ENCODE measurements around the gene NBR1.

NBR1 gene

GRCh38 chr17:43170140-43170765 is 761 bp upstream of the NBR1 start:
- Histone ChIP-seq H3K27me3 (ENCODE audit: control insufficient read depth in 1 of 2, insufficient read depth in 1 of 2, low read length in 2 of 2) (no peaks in the 10 kb centered on the region), H3K14ac (ENCODE audit: low read length in 2 of 2) (no peak overlapping the region), H2BK120ac (ENCODE audit: low read depth, low read length) (no peak overlapping the region), H4K8ac (ENCODE audit: low read length) (peak overlapping the region; percentile 83), H3K18ac (ENCODE audit: low read depth in 1 of 2, low read length in 2 of 2) (peak overlapping the region; percentile 76 to 92), H3K4ac (ENCODE audit: low read depth in 1 of 2, low read length in 2 of 2) (peak overlapping the region; percentile 27 to 99), H3K4me1 (ENCODE audit: control insufficient read depth, insufficient read depth, low read depth, low read length) (peaks cover 11% of the 10 kb centered on the region), H3K36me3 (ENCODE audit: control insufficient read depth in 1 of 2, insufficient read depth in 2 of 2, low read depth in 1 of 2, low read length in 2 of 2) (peaks cover 4% of the 10 kb centered on the region in 2 experiments), H3K79me1 (replicated peaks; ENCODE audit: low read length, poor library complexity, severe bottlenecking) (peaks cover 11% of the 10 kb centered on the region), H2AK5ac (ENCODE audit: low read length, severe bottlenecking) (no peak overlapping the region), H3K4me2 (ENCODE audit: low read length, poor library complexity, severe bottlenecking) (peak overlapping the region; percentile 98), H2AFZ (ENCODE audit: low read depth, low read length) (peak overlapping the region; percentile 97), H3K9me3 (ENCODE audit: control insufficient read depth, low read length) (no peaks in the 10 kb centered on the region), H2BK12ac (ENCODE audit: low read length in 2 of 2) (peak overlapping the region in 1 of 2 experiments; percentile 6), H3K23ac (ENCODE audit: low read length in 2 of 2) (no peak overlapping the region), H2BK15ac (ENCODE audit: low read depth, poor library complexity, severe bottlenecking) (no peak overlapping the region), H3K9ac (ENCODE audit: low read length) (peak overlapping the region; percentile 99), H3K27ac (ENCODE audit: low read length, poor library complexity, severe bottlenecking) (peak overlapping the region; percentile 96), H4K91ac (ENCODE audit: low read length) (no peak overlapping the region), H3K4me3 (ENCODE audit: insufficient read depth in 1 of 2, low read depth in 1 of 2, low read length in 2 of 2) (peak overlapping the region; percentile 88 to 92), H2BK5ac (ENCODE audit: low read depth, low read length, poor library complexity, severe bottlenecking) (no peak overlapping the region)
- WGBS = under 1% methylated on average over 26 of the region's 27 CpGs
- DNase-seq = peak; percentile 99

- WGBS = 44% methylated on average over 12 of the region's 12 CpGs
- Histone ChIP-seq H2BK12ac (ENCODE audit: low read length in 2 of 2) (peak overlapping the region; percentile 50 to 72), H2AFZ (ENCODE audit: low read depth, low read length) (no peak overlapping the region)
Measured at GRCh38 chr17:43171586-43172487, 823 bp downstream of the NBR1 start.

GRCh38 chr17:43175213-43176118 is 4.5 kb downstream of the NBR1 start:
- no peak overlapping the region for H2BK5ac ChIP-seq (ENCODE audit: low read depth, low read length, poor library complexity, severe bottlenecking)
- H3K4me2 ChIP-seq (ENCODE audit: low read length, poor library complexity, severe bottlenecking) = no peak overlapping the region
- H3K9ac ChIP-seq (ENCODE audit: low read length) = peak overlapping the region; percentile 59
- H4K8ac ChIP-seq (ENCODE audit: low read length) = no peak overlapping the region
- H3K14ac ChIP-seq (ENCODE audit: low read length in 2 of 2) = no peak overlapping the region
- peaks cover 11 to 56% of the 10 kb centered on the region in 2 experiments for H3K36me3 ChIP-seq (ENCODE audit: control insufficient read depth in 1 of 2, insufficient read depth in 2 of 2, low read depth in 1 of 2, low read length in 2 of 2)
- H3K27ac ChIP-seq (ENCODE audit: low read length, poor library complexity, severe bottlenecking) = no peak overlapping the region
- no peaks in the 10 kb centered on the region for H3K27me3 ChIP-seq (ENCODE audit: control insufficient read depth in 1 of 2, insufficient read depth in 1 of 2, low read length in 2 of 2)
- peaks cover 9% of the 10 kb centered on the region for H3K79me1 ChIP-seq (replicated peaks; ENCODE audit: low read length, poor library complexity, severe bottlenecking)
- no peak overlapping the region for H2BK120ac ChIP-seq (ENCODE audit: low read depth, low read length)
- no peak overlapping the region for H2BK12ac ChIP-seq (ENCODE audit: low read length in 2 of 2)
- H3K4ac ChIP-seq (ENCODE audit: low read depth in 1 of 2, low read length in 2 of 2) = no peak overlapping the region
- H3K9me3 ChIP-seq (ENCODE audit: control insufficient read depth, low read length) = no peaks in the 10 kb centered on the region
- DNase-seq = peak; percentile 21
- H2BK15ac ChIP-seq (ENCODE audit: low read depth, poor library complexity, severe bottlenecking) = no peak overlapping the region
- peaks cover 4% of the 10 kb centered on the region for H3K4me1 ChIP-seq (ENCODE audit: control insufficient read depth, insufficient read depth, low read depth, low read length)
- no peak overlapping the region for H3K4me3 ChIP-seq (ENCODE audit: insufficient read depth in 1 of 2, low read depth in 1 of 2, low read length in 2 of 2)
- no peak overlapping the region for H4K91ac ChIP-seq (ENCODE audit: low read length)
- H3K23ac ChIP-seq (ENCODE audit: low read length in 2 of 2) = no peak overlapping the region
- no peak overlapping the region for H3K18ac ChIP-seq (ENCODE audit: low read depth in 1 of 2, low read length in 2 of 2)
- no peak overlapping the region for H2AFZ ChIP-seq (ENCODE audit: low read depth, low read length)
- no peak overlapping the region for H2AK5ac ChIP-seq (ENCODE audit: low read length, severe bottlenecking)
- WGBS = 90% methylated on average over 3 of the region's 4 CpGs

More at GRCh38 chr17:43171586-43172487, 823 bp downstream of the NBR1 start:
- Histone ChIP-seq H3K4me2 (ENCODE audit: low read length, poor library complexity, severe bottlenecking) (peak overlapping the region; percentile 82), H4K91ac (ENCODE audit: low read length) (peak overlapping the region; percentile 31), H3K18ac (ENCODE audit: low read depth in 1 of 2, low read length in 2 of 2) (peak overlapping the region; percentile 66 to 72), H3K4ac (ENCODE audit: low read depth in 1 of 2, low read length in 2 of 2) (peak overlapping the region; percentile 89 to 92), H3K9ac (ENCODE audit: low read length) (peak overlapping the region; percentile 99), H3K27ac (ENCODE audit: low read length, poor library complexity, severe bottlenecking) (peak overlapping the region; percentile 95), H3K4me3 (ENCODE audit: insufficient read depth in 1 of 2, low read depth in 1 of 2, low read length in 2 of 2) (peak overlapping the region; percentile 62 to 88), H3K36me3 (ENCODE audit: control insufficient read depth in 1 of 2, insufficient read depth in 2 of 2, low read depth in 1 of 2, low read length in 2 of 2) (peaks cover 4 to 20% of the 10 kb centered on the region in 2 experiments), H3K4me1 (ENCODE audit: control insufficient read depth, insufficient read depth, low read depth, low read length) (peaks cover 11% of the 10 kb centered on the region), H3K23ac (ENCODE audit: low read length in 2 of 2) (no peak overlapping the region), H2BK15ac (ENCODE audit: low read depth, poor library complexity, severe bottlenecking) (peak overlapping the region; percentile 60), H3K14ac (ENCODE audit: low read length in 2 of 2) (no peak overlapping the region), H3K9me3 (ENCODE audit: control insufficient read depth, low read length) (no peaks in the 10 kb centered on the region), H2AK5ac (ENCODE audit: low read length, severe bottlenecking) (peak overlapping the region; percentile 90), H2BK120ac (ENCODE audit: low read depth, low read length) (peak overlapping the region; percentile 61), H3K27me3 (ENCODE audit: control insufficient read depth in 1 of 2, insufficient read depth in 1 of 2, low read length in 2 of 2) (no peaks in the 10 kb centered on the region), H4K8ac (ENCODE audit: low read length) (peak overlapping the region; percentile 63), H2BK5ac (ENCODE audit: low read depth, low read length, poor library complexity, severe bottlenecking) (peak overlapping the region; percentile 61), H3K79me1 (replicated peaks; ENCODE audit: low read length, poor library complexity, severe bottlenecking) (peaks cover 10% of the 10 kb centered on the region)
- peak; percentile 90 for DNase-seq
